ENCODE measurements around the gene SLC29A3. TPM values are rescaled to one million over a fixed set of nuclear protein-coding genes. Genes with fewer than 3 reads are reported as not detected.

The SLC29A3 gene
- total RNA-seq, 1 donor from 2014 or later: 11.6 TPM

Other genes with a start within 250 kb of the SLC29A3 start
- 115 TPM for gene UNC5B, start 106.7 kb upstream of the SLC29A3 start, total RNA-seq
- 5.1 TPM for gene CDH23, start 77.7 kb downstream of the SLC29A3 start, total RNA-seq